NOMO-1 treated with DMSO at 0.1 percent for 48 hours (cell line): Measurements from ENCODE around the gene AP3S2.
A peak's percentile ranks its signal among the peaks of the same experiment; 100 is the strongest.
"Not testable (repeated sequence)": the region's sequence is repeated elsewhere in the genome, so short reads cannot be mapped to it uniquely, and the experiment has no call there.

ENCODE experiments used
- DNase-seq: peaks from one replicate; lab custom pipeline; 2025; ENCODE audit not compliant: unreplicated experiment; lab: John Stamatoyannopoulos, UW

Gene AP3S2

DNA sequence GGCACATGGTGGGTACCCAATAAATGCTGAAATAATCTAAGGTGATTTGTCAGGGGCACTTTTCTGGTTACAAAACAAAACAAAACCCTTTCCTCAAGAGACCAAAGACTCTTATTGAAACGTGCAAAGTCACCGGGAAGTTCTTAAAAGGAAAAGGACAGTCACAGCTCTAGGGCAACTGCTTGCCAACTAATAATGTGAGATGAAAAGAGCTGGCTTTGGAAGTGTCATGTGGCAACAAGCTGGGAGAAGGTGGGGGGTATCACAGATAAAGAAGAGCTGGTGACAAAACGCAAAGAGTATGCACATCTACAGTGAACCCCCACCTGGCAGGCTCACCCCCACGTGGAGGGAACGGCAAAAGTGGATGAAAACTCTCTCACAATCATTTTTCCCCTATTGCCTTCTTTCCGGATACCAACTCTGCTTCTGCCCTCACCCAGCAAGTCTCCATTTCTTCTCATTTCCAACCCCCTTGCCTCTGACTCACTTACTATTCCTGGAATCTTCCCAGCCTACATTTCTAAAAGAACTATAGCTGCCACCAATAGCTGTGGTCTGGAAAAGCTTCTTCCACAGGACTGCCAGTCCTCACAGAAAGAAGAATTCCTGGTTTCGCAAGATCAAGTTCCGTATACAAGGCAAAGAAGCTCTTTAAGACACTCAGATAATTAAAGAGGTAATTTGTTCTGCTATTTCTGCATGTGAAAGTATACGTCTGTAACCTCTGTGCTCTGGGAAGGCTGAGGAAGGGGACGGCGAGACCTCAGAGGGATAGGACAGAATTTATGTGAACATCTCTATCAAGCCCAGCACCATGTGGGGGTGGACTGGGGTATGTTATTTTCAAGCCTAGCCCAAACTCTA is 57.3 kb downstream of the AP3S2 start:
- peak; percentile 65 for DNase-seq

DNA sequence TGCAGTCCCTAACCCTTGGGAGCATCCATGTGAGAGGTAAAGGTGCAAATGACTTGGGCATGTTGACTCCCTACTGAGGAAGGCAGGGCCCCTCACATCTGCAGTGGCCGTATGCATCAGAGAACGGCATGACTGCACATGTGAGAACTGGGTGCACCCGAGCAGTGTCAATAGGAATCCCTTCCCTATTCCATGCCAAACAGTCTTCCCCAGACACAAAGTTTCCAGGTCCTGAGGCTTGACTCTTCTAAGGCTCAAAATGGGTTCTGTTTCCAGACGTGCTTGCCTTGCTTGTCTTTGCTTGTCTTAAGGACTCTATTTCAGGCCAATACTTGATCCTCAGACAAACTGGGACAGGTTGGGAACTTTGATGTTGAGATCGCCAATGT is 58.6 kb downstream of the AP3S2 start:
- DNase-seq, result no peak

DNA sequence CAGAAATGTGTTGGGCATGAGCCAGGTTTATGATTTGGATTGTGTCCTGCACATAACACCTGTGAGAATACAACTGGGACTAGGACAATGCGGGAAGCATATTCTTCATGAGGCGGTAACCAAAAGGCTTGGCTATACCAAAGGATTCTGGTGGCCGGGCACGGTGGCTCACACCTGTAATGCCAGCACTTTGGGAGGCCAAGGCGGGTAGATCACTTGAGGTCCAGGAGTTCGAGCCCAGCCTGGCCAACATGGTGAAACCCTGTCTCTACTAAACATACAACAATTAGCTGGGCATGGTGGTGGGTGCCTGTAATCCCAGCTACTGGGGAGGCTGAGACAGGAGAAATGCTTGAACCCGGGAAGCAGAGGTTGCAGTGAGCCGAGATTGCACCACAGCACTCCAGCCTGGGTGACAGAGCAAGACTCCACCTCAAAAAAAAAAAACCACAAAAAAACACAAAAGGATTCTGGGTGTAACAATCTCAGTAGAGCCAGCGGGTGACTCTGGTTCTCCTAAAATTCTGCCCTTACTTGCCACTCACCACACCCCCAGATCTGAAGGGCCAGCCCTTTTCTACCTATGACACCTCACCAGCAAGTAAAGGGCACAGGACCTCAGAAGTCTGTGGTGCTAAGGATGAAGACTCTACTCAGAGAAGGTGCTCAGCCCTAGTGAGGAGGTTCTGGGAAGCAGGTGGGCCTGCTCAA is 59.2 kb downstream of the AP3S2 start:
- DNase-seq, result not testable (repeated sequence)

DNA sequence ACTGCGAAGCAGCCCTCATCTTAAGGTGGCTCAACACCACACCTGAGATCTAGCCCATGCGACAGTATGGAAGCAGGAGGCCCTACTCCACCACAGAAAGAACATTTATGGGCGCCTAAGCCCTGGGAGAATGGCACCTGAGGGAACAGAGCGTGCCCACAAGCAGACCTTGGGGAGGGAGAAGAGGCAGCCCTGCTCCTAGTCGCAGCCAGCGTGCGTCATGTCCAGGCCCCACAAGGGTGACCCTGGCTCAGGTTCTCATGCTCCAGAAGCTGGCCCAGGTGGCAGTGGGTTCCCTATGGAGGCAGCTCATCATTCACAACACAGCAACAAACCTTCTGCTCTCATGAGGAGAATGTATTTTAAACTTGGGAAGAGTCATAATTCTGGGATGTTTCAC is 59.8 kb downstream of the AP3S2 start:
- DNase-seq, result no peak

DNA sequence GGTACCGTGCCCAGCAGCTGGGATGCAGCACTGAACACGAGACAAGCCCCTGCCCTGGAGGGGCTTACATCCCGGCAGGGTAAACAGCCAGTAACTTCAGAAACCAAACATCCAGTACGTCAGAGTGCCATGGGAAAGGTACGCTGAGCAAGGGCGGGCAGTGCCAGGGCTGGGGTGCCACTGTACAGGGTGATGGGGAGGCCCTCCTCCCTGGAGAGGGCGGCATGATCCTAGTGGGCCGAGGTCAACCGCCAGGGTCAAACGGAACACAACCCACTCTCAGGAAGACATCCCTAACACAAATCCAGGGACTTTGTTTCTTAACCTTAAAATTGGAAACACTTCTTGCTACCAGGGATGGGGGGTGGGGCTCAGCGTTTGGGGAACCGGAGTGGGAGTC is 63.2 kb downstream of the AP3S2 start:
- no peak for DNase-seq

DNA sequence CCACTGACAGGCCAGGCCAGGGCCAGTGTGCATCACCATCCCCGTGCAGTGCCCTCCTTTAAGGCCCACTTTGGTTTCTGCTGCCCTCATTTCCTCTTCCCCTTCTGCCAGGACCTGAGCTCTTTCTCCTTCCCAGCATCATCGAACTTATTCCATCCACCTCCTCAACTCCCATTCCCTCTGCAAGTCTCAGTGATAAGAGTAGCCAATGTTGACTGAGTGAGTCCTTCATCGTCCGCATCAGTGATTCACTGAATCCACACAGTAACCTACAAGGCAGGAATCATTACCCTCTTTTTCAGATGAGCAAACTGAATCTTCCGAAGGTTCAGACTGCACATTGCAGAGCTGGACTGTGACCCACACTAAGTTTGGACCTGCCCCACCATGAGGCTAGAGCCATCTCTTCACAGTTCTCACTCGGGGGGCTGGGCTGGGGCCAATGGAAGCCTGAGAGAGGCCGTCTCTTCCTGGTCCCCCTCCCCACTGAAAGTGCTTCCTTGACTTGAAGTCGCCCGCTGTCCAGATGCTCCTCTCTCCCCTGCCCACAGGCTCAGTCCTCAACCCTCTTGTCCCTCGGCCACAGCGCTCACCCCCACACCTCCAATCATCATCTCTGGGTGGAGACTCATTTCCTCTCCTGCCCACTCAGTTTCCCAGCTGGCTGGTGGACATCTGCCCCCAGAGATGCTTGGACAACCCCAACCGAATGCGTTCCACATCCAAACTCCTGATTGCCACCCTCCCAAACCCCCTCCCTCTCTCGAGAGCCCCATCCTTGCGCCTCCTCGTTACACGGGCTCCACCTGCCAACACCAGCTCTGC is 64.0 kb downstream of the AP3S2 start:
- no peak for DNase-seq

DNA sequence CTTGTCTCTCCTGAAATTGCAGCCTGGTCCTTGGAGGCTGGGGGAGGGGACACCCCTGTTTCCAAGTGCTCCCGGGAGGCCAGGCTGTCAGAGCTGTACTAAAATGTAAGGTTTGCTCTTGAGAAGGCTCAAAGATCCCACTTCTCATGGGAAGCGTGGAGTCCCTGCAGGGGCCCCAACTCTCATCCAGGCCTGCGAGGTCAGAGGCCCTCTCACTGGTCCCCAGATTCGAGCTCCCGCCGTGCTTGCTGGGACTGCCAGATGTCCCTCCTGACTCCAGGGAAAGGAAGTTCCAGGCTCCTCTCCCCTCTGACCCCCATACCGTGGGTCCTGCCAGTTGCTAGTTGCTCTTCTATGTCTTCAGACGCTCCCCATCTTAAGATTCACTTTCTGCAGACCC is 64.6 kb downstream of the AP3S2 start:
- DNase-seq, result no peak

DNA sequence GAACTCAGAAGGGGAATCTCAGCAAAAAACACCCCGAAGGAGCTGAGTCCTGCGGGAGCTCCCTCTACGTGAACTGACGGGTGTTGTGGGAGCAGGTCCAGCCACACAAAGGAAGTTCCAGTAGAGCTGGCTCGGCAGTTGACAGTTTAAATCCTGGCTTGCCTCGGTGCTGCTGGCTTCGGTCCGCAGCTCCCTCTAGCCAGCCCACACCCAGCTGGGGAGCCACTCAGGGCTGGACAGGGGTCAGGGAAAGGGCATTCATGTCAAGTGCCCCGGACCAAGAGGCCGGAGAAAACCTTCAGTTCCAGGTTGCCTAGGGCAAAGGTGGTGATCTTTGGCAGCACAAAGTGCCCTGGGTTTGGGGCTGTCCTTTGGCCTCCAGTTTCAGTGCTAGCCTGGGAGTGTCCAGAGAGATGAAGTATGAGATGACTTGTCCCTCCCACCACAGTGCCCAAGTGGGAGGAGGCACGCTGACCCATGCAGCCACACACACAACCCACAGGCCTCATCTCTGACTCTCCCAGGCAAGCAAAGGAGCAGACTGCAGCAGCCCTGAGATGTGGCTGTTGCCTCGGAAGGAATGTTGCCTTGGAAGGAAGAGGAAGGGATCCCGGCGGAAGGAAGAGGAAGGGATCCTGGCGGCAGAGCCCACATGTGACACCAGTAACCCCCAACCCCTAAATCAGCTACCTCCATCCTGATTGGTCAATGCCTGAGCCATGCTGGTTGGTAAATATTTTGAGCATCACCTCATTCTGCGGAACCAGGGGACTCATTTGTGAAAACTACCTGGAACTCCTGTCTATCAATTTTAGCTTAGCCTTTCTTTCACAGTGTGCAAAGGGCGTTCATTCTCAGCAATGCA is 65.3 kb downstream of the AP3S2 start:
- no peak for DNase-seq

DNA sequence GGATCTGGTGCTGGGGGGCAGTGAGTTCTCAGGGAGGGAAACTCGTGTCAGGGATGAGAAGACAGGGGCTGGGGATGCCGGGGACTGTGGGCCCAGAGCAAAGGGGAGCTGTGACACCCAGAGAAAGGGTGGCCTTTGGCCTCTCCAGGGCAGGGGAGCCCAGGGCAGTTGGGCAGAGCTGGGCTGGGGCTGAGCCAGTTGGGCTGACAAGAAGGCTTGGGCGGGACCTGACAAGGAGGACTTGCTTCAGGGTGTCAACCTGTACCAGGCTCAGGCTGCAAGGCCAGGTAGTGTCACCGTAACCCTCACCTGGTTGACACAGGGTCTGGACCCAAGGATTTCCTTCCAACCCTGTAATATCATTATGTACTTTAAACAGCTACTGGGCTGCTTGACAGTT is 66.0 kb downstream of the AP3S2 start:
- no peak for DNase-seq

DNA sequence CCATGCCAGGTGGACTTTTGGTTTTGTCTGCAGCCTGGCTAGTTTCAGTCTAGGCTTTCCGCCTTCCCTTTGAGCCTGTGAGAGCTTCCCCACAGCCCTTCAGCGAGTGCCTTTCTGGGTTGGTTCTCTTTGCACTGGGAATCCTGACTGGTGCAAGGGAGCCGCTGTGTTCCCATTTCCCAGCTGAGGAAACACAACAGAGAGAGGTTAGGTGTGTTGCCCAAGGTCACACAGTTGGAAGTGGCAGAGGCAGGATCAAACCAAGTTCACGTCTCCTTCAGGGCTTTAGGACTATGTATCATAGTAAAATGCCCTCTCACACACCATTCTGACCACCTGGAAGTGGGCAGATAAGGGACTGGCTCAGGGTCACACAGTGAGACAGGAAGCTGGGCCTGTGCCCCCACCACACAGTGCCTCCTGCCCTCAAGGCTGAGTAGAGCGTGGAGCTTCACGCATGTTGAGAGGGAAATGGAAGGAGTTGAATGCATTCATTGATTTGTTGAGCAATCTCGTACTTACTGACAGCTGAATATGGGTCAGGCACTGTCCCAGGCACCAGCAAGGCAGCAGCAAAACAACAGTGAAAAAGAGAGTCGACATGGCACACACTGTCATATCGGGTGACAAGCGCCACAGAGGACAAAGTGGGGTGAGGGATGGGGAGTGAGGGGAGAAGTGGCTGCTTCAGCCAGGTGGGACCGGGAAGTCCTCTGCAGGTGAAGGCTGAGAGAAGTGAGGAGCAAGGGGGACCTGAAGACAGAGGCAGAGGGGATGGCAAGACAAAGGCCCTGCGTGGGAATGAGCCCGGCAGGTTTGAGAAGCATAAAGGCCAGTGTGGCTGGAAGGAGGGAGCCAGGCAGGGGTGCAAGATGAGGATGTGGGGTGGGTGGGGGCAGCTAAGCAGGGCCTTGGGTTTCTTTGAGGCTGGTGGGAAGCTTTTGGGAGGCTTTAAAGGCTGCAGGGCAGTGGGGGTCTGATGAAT is 66.8 kb downstream of the AP3S2 start:
- no peak for DNase-seq

DNA sequence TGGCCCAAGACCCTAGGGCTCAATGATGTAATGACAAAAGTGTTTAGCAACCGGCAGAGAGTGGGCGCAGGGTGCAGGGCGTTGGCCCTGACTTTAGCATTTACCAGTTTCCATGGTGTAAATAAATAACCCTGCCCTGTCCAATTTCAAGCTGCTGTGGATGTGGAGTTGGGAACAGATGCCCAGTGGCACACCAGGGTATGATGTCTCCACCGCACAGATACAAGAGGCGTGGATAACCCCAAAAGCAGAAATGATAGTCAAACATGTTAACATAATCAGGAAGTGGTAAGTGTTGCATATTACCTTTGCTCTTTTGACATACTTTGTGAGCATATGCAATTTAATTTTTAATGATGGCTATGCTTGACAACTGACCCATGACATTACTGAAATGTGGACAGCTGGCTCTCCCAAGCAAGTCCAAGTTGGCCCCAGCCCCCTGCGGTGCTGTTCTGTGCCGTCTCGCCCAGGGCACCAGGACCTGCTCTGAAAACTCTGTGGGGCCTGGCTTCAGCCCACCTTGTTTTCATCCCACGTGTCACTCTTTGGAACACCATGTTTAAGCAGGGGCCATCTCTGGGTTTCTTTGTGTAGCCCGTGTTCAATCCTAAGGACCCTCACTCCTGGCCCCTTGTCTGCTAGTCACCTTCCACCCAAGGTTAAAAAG is 68.4 kb downstream of the AP3S2 start:
- peak; percentile 97 for DNase-seq

DNA sequence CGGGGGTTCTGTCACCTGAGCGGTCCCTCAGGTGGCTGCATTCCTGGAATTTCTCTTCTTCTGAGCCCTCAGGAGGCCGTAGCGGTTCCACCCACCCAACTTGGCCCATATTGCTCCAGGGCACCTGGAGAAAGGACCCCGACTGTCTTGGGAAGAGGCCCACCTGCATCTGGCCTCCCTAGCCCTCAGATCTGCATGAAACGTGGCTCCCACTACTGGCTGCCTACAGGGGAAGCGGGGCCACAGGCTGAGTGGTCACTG is 69.3 kb downstream of the AP3S2 start:
- DNase-seq, result no peak

DNA sequence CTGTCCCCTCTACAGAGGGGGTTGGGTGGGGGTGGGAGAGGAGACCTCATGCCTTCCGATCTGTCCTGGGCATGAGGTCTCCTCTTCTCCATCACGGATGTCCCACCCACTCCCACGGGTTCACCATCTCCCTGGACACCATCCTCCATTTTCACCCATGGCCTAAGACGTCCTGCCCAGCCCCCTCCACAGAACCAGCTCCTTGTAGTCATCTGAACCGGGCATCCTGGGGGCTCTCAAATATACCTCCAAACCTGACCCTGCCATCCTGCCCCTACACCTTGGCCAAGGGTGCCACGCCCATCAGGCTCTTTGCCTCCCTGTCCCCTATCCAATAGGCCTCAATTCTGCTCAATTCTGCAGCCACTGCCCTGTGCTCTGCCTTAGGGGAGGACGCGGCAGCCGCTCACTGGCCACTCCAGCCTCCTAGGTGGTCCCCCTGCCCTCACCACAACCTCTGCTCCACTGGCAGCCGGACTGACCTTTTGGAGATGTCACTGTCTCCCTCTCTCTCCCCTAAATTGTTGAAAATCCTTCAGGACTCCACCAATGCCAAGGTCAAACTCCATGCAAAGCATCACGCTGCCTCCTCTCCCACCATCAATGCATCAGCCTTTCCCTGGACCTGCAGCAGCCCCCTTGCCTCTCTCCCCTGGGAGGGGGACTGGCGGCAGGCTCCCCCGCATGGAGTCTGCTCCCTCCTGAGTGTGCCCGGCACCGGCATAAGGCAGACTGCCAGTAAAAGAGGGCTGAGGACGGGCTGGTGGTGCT is 69.8 kb downstream of the AP3S2 start:
- no peak for DNase-seq

DNA sequence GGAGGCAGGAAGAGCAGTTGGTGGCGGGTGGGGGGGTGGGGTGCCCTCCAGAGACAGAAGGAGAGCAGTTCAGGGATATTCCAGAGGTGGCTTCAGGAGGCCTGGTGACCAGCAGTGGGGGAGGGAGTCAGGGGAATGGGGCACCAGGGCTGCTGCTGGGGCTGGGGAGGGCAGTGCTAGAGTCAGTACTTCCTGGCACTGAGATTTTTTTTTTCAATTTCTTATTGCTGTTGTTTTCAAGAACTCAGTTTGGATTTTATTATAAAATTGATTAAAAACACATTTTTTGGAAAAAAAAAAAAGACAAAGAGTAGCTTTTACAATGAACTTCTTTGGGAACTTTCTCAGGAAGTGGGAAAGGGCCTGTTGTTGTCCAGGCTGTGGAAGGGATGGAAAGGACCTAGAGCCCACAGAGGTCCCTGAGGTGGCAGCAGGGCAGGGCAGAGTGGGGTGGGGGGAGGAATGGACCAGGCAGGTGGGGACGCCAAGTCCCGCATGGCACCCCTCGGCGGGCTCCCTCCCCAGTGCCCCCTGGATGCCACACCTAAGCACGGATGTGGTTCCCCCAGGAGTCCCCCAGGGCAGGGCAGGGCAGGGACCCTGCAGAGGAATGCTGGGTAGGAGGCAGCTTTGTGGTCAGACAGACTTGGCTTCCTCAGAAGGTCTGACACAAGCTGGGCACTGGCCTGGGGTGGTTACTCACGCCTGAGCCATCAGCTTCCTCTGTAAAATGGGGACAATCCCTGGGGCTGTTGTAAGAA is 70.7 kb downstream of the AP3S2 start:
- peak; percentile 3 for DNase-seq

DNA sequence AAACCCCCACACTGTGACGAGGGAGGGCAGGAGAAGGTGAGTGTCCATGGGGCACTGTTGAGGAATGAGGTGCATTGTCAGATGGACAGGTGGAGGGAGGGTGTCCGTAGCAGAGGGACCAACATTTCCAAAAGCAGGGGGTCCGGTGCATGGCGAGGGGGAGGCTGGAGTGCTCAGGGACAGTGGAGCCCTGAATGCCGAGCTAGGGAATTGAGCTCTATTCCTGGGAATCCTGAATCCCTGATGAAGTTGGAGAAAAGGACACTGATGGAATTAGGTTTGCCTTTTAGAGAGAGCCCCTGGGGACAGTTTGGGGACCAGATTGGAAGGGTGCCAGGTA is 71.2 kb downstream of the AP3S2 start:
- no peak for DNase-seq

DNA sequence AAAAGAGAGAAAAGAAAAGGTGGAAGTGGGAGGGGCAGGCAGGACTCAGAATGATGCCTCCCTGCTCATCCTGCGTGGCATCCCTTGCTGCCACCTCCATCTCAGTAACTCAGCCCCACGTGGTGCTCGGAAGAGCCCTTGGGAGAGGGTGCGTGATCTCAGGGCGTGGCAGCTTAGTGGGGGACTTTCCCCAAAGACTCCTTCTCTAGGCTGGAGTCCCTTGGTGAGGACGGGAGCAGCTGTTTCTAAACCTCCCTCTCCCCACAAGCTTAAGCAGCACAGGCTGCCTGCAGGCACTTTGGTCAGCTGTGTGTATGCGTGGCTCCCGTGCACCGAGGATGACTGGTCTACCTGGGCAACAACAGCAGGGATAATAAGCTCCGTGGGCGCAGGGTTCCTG is 71.8 kb downstream of the AP3S2 start:
- DNase-seq, result no peak

DNA sequence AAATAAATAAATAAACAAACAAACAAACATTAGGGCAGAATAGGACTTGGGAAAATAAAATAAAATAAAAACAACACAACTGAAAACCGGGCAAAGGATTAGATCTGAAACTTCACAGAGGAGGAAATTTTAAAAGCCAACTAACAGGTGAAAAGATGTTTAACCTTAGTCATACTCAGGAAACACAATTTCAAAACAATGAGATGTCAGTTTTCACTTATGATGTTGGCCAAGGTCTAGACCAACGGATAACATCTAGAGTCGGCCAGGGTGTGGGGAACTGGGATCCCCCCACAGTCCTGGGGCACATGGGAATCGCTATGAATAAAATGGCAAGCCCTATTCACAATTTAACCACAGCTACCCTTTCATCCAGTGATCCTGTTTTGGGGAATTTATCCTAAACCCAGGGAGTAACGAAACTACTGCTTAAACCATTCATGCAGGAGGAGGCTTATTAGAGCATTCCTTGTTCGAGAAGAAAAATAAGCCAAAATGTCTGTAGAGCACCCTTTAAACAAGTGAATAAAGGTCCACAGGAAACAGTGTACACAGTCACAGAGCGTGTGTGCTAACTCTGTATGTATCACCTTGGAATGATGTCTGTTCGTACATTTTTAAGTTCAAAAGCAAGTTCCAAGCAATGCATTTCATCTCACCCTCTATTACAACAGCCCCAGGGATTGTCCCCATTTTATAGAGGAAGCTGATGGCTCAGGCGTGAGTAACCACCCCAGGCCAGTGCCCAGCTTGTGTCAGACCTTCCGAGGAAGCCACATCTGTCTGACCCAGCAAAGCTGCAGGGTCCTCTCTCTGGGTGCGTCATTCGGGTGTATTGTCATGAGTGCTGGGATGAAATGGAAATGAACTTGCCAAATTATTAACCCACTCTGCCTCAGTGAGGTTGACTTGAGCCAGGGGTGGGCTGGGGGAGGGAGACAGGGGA is 72.9 kb downstream of the AP3S2 start:
- peak; percentile 50 for DNase-seq
